Sigmoid colon (tissue), 4 donors: ENCODE data around the gene HNRNPH1.

Source experiments
- CTCF ChIP-seq, 4 experiments: fragments of 450-650 bp in 3 of 4; fragments of 200-600 bp in 1 of 4; IDR thresholded peaks; one replicate each; pipeline ENCODE4 v1.5.1; 2016 to 2019; ENCODE audit warnings: antibody characterized with exemption in 4 of 4, mild to moderate bottlenecking in 3 of 4, moderate library complexity in 2 of 4
- POLR2A ChIP-seq, 2 donors: fragments of 450-650 bp; IDR thresholded peaks; one replicate each; pipeline ENCODE4 v1.6.1; 2016; ENCODE audit warnings: antibody characterized with exemption in 2 of 2, mild to moderate bottlenecking in 2 of 2, moderate library complexity in 2 of 2
- POLR2AphosphoS5 ChIP-seq, 4 donors: sonication (generic); formaldehyde crosslinking; IDR thresholded peaks; one replicate each; pipeline ENCODE4 v1.6.1; 2017; ENCODE audit warnings: antibody characterized with exemption in 4 of 4

- TF ChIP-seq POLR2AphosphoS5 (IDR thresholded peaks at IDR 0.05) = no peak
- no peak for TF ChIP-seq CTCF (IDR thresholded peaks at IDR 0.05)
- TF ChIP-seq POLR2A (IDR thresholded peaks at IDR 0.05) = no peak
These were observed 8.3 kb downstream of the HNRNPH1 start for GRCh38 chr5:179615203-179615602.
